Measurements from ENCODE around the gene RNF145.

RNF145 gene

GRCh38 chr5:159216454-159216853 is 7.1 kb upstream of the RNF145 start:
- H3K4me1 ChIP-seq (ENCODE audit: insufficient read depth, low read length, severe bottlenecking) = peaks cover 2% of the 10 kb centered on the region
- no peak overlapping the region for H2AFZ ChIP-seq (ENCODE audit: low read length)
- H3K9me2 ChIP-seq (ENCODE audit: low read depth, low read length) = no peaks in the 10 kb centered on the region
- no peak overlapping the region for H3K4me2 ChIP-seq (ENCODE audit: low read length)
- no peaks in the 10 kb centered on the region for H3F3A ChIP-seq (ENCODE audit: insufficient read depth, low read length)
- H3K4me3 ChIP-seq (ENCODE audit: low read depth, low read length, poor library complexity, severe bottlenecking) = no peak overlapping the region
- no peak overlapping the region for H3K27ac ChIP-seq (ENCODE audit: low read depth, low read length, poor library complexity, severe bottlenecking)
- TF ChIP-seq CTCF (IDR thresholded peaks at IDR 0.05; ENCODE audit: low read length) = no peak
- TF ChIP-seq EZH2 (IDR thresholded peaks at IDR 0.05; ENCODE audit: borderline replicate concordance, low read length) = no peak
- H3K9ac ChIP-seq (ENCODE audit: low read length) = no peak overlapping the region
- no peaks in the 10 kb centered on the region for H3K27me3 ChIP-seq (ENCODE audit: insufficient read depth, low read length)
- no peaks in the 10 kb centered on the region for H3K9me3 ChIP-seq (ENCODE audit: low read length)
- H3K36me3 ChIP-seq (ENCODE audit: insufficient read depth, low read length) = no peaks in the 10 kb centered on the region
- H3K79me2 ChIP-seq (ENCODE audit: insufficient read depth, low read length) = no peaks in the 10 kb centered on the region
- H4K20me1 ChIP-seq (ENCODE audit: insufficient read depth, low read length) = no peaks in the 10 kb centered on the region

GRCh38 chr5:159215886-159216285 is 6.5 kb upstream of the RNF145 start:
- Histone ChIP-seq H3K27me3 (ENCODE audit: insufficient read depth, low read length) (no peaks in the 10 kb centered on the region), H3K27ac (ENCODE audit: low read depth, low read length, poor library complexity, severe bottlenecking) (no peak overlapping the region), H3K4me2 (ENCODE audit: low read length) (no peak overlapping the region)

GRCh38 chr5:159214486-159215271 is 5.3 kb upstream of the RNF145 start:
- Histone ChIP-seq H3K9me2 (ENCODE audit: low read depth, low read length) (no peaks in the 10 kb centered on the region), H3K27me3 (ENCODE audit: insufficient read depth, low read length) (no peaks in the 10 kb centered on the region), H3K4me2 (ENCODE audit: low read length) (no peak overlapping the region), H2AFZ (ENCODE audit: low read length) (no peak overlapping the region), H4K20me1 (ENCODE audit: insufficient read depth, low read length) (no peaks in the 10 kb centered on the region), H3F3A (ENCODE audit: insufficient read depth, low read length) (no peaks in the 10 kb centered on the region), H3K4me1 (ENCODE audit: insufficient read depth, low read length, severe bottlenecking) (peaks cover 13% of the 10 kb centered on the region), H3K4me3 (ENCODE audit: low read depth, low read length, poor library complexity, severe bottlenecking) (no peak overlapping the region), H3K36me3 (ENCODE audit: insufficient read depth, low read length) (no peaks in the 10 kb centered on the region), H3K27ac (ENCODE audit: low read depth, low read length, poor library complexity, severe bottlenecking) (no peak overlapping the region), H3K79me2 (ENCODE audit: insufficient read depth, low read length) (no peaks in the 10 kb centered on the region), H3K9me3 (ENCODE audit: low read length) (no peaks in the 10 kb centered on the region), H3K9ac (ENCODE audit: low read length) (no peak overlapping the region)
- no peak for TF ChIP-seq CTCF (IDR thresholded peaks at IDR 0.05; ENCODE audit: low read length)
- TF ChIP-seq EZH2 (IDR thresholded peaks at IDR 0.05; ENCODE audit: borderline replicate concordance, low read length) = no peak

More at GRCh38 chr5:159215886-159216285, 6.5 kb upstream of the RNF145 start:
- Histone ChIP-seq H4K20me1 (ENCODE audit: insufficient read depth, low read length) (no peaks in the 10 kb centered on the region), H3K4me3 (ENCODE audit: low read depth, low read length, poor library complexity, severe bottlenecking) (no peak overlapping the region), H3K9me3 (ENCODE audit: low read length) (no peaks in the 10 kb centered on the region), H2AFZ (ENCODE audit: low read length) (no peak overlapping the region), H3K9ac (ENCODE audit: low read length) (no peak overlapping the region), H3K36me3 (ENCODE audit: insufficient read depth, low read length) (no peaks in the 10 kb centered on the region), H3F3A (ENCODE audit: insufficient read depth, low read length) (no peaks in the 10 kb centered on the region), H3K79me2 (ENCODE audit: insufficient read depth, low read length) (no peaks in the 10 kb centered on the region), H3K4me1 (ENCODE audit: insufficient read depth, low read length, severe bottlenecking) (peaks cover 4% of the 10 kb centered on the region), H3K9me2 (ENCODE audit: low read depth, low read length) (no peaks in the 10 kb centered on the region)
- TF ChIP-seq CTCF (IDR thresholded peaks at IDR 0.05; ENCODE audit: low read length) (no peak), EZH2 (IDR thresholded peaks at IDR 0.05; ENCODE audit: borderline replicate concordance, low read length) (no peak)

Measured in OCI-LY1 (cell line).